Measurements from ENCODE around the gene XPNPEP3.

Gene XPNPEP3

GRCh38 chr22:40834619-40835018, 22.3 kb upstream of the XPNPEP3 start:
- no peaks in the 10 kb centered on the region for H3K9me3 ChIP-seq (ENCODE audit: control insufficient read depth, insufficient read depth, low read depth, low read length)
- no peaks in the 10 kb centered on the region for H3K4me1 ChIP-seq (ENCODE audit: control insufficient read depth, insufficient read depth, low read length)
- H3K4me3 ChIP-seq (ENCODE audit: low read depth, low read length) = no peak overlapping the region
- TF ChIP-seq OSR2 (tag by site-specific recombination; IDR thresholded peaks at IDR 0.05) = no peak
- TF ChIP-seq ZNF23 (tag by site-specific recombination; IDR thresholded peaks at IDR 0.05; ENCODE audit: borderline replicate concordance) = no peak
- no peak for TF ChIP-seq ZNF473 (tag by site-specific recombination; IDR thresholded peaks at IDR 0.05)
- TF ChIP-seq ZNF555 (tag by site-specific recombination; conservative IDR thresholded peaks at IDR 0.05) = no peak
- TF ChIP-seq ZNF670 (tag by site-specific recombination; IDR thresholded peaks at IDR 0.05; ENCODE audit: low read depth) = no peak
- TF ChIP-seq ZNF157 (tag by site-specific recombination; IDR thresholded peaks at IDR 0.05) = no peak
- no peak for TF ChIP-seq ZNF585B (tag by site-specific recombination; IDR thresholded peaks at IDR 0.05)
- no peak for TF ChIP-seq ZNF223 (tag by site-specific recombination; IDR thresholded peaks at IDR 0.05)
- H3K27ac ChIP-seq (ENCODE audit: extremely low read depth, low read depth, low read length) = no peak overlapping the region
- H3K36me3 ChIP-seq (ENCODE audit: control insufficient read depth in 2 of 2, insufficient read depth in 1 of 2, low read length in 2 of 2) = peaks cover 93 to 94% of the 10 kb centered on the region in 2 experiments
- POLR2A ChIA-PET = no interaction called here
- CTCF ChIA-PET = interaction anchor here (1.0 kb wide), 1 partner anchor 15 kb away, joined by 3 read pairs; the partner anchor contains the start of gene SLC25A17

DNA sequence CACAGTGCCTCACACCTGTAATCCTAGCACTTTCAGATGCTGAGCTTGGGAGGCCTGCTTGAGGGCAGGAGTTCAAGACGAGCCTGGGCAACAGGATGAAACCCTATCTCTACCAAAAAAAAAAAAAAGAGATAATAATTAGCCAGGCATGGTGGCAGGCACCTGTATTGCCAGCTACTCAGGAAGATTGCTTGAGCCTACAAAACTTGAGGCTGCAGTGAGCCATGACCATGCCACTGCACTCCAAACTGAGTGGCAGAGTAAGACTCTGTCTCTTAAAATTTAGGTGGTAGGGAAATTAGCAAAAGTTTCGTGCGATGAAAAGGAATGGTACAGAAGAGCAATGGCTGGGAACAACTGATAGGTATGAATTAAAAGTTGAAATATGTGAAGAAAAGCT, 18.5 kb upstream of the XPNPEP3 start:
- 0 out of 2 replicates have a peak, but pooled peaks have one; percentile 38 for TF ChIP-seq SCRT1 (tag by site-specific recombination; IDR thresholded peaks at IDR 0.05; ENCODE audit: borderline replicate concordance)
- no peak for TF ChIP-seq ZNF521 (tag by site-specific recombination; IDR thresholded peaks at IDR 0.05)
- TF ChIP-seq SP7 (tag by site-specific recombination; IDR thresholded peaks at IDR 0.05) = no peak
- no peak for TF ChIP-seq KLF9 (tag by site-specific recombination; IDR thresholded peaks at IDR 0.05; ENCODE audit: low read depth)
- TF ChIP-seq ZNF274 (IDR thresholded peaks at IDR 0.05; ENCODE audit: low read length) = no peak
- TF ChIP-seq ZNF274 (tag by site-specific recombination; IDR thresholded peaks at IDR 0.05; ENCODE audit: borderline replicate concordance) = no peak
- no peak for TF ChIP-seq ZNF223 (tag by site-specific recombination; IDR thresholded peaks at IDR 0.05)
- Histone ChIP-seq H3K4me3 (ENCODE audit: low read depth, low read length) (no peak overlapping the region), H3K36me3 (ENCODE audit: control insufficient read depth in 2 of 2, insufficient read depth in 1 of 2, low read length in 2 of 2) (peaks cover 90 to 95% of the 10 kb centered on the region in 2 experiments), H3K4me1 (ENCODE audit: control insufficient read depth, insufficient read depth, low read length) (no peaks in the 10 kb centered on the region), H3K9me3 (ENCODE audit: control insufficient read depth, insufficient read depth, low read depth, low read length) (no peaks in the 10 kb centered on the region), H3K27ac (ENCODE audit: extremely low read depth, low read depth, low read length) (no peak overlapping the region)
- ChIA-PET CTCF (interaction anchor here (0.6 kb wide), 1 partner anchor 129 kb away, joined by 4 read pairs; no protein-coding TSS in a partner anchor), POLR2A (interaction anchor here (1.5 kb wide), 1 partner anchor 18 kb away, joined by 4 read pairs; the partner anchor contains the start of gene ST13)

DNA sequence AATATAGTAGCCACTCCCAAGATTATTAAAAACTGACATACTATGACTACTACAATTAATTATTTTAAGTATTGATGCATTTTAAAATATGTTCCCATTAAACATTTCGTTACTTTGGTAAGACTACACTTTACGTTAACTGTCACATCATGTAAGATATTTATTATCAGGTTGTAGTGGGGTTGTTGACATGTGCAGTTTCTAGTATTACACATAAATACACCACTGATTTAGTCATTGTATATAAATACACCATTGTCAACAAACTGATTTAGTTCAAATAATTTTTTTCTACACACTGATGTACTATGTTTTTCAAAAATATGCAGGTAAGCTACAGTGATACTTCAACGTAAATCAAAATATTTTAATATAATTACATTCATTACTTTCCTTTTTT, 12.0 kb upstream of the XPNPEP3 start:
- Histone ChIP-seq H3K36me3 (ENCODE audit: control insufficient read depth in 2 of 2, insufficient read depth in 1 of 2, low read length in 2 of 2) (peaks cover 89 to 97% of the 10 kb centered on the region in 2 experiments), H3K4me3 (ENCODE audit: low read depth, low read length) (no peak overlapping the region), H3K27ac (ENCODE audit: extremely low read depth, low read depth, low read length) (no peak overlapping the region), H3K9me3 (ENCODE audit: control insufficient read depth, insufficient read depth, low read depth, low read length) (no peaks in the 10 kb centered on the region), H3K4me1 (ENCODE audit: control insufficient read depth, insufficient read depth, low read length) (no peaks in the 10 kb centered on the region)
- CTCF ChIA-PET = no interaction called here
- POLR2A ChIA-PET = no interaction called here
- TF ChIP-seq PRDM4 (tag by site-specific recombination; IDR thresholded peaks at IDR 0.05) (no peak), ZSCAN18 (tag by site-specific recombination; IDR thresholded peaks at IDR 0.05) (no peak), ZNF394 (tag by site-specific recombination; IDR thresholded peaks at IDR 0.05; ENCODE audit: borderline replicate concordance) (no peak), ZNF791 (tag by site-specific recombination; IDR thresholded peaks at IDR 0.05) (no peak), TCF7L2 (IDR thresholded peaks at IDR 0.05; ENCODE audit: borderline replicate concordance, low read depth, low read length) (no peak), ZSCAN16 (tag by site-specific recombination; IDR thresholded peaks at IDR 0.05) (no peak), ZNF24 (tag by site-specific recombination; IDR thresholded peaks at IDR 0.05) (no peak), ZNF776 (tag by site-specific recombination; IDR thresholded peaks at IDR 0.05; ENCODE audit: borderline replicate concordance) (no peak), HOXA7 (CRISPR knock-in tag; IDR thresholded peaks at IDR 0.05; ENCODE audit: borderline replicate concordance) (no peak), ZNF785 (tag by site-specific recombination; IDR thresholded peaks at IDR 0.05) (no peak), ZNF311 (tag by site-specific recombination; IDR thresholded peaks at IDR 0.05; ENCODE audit: borderline replicate concordance) (no peak), ZNF239 (tag by site-specific recombination; IDR thresholded peaks at IDR 0.05) (no peak), MEIS1 (CRISPR knock-in tag; IDR thresholded peaks at IDR 0.05; ENCODE audit: borderline replicate concordance) (no peak), REPIN1 (tag by site-specific recombination; IDR thresholded peaks at IDR 0.05; ENCODE audit: low read depth) (no peak), ZNF621 (tag by site-specific recombination; IDR thresholded peaks at IDR 0.05) (no peak), ZNF19 (tag by site-specific recombination; IDR thresholded peaks at IDR 0.05; ENCODE audit: low read depth) (no peak)
